D341Med (cell line): ENCODE data around the gene ROR1.
"Not testable (repeated sequence)": the region's sequence is repeated elsewhere in the genome, so short reads cannot be mapped to it uniquely, and the experiment has no call there.

Experiments used
- DNase-seq: peaks from one replicate; pipeline ENCODE4 v3.0.0; 2012; ENCODE audit warnings: low spot score

The ROR1 gene

GRCh38 chr1:63759778-63760177, 14.0 kb upstream of the ROR1 start:
- DNase-seq: no peak

- no peak for DNase-seq
Measured at GRCh38 chr1:63770381-63770780, 3.4 kb upstream of the ROR1 start.

GRCh38 chr1:63772201-63772600, 1.6 kb upstream of the ROR1 start:
- DNase-seq: no peak

GRCh38 chr1:63772876-63773275, 941 bp upstream of the ROR1 start:
- DNase-seq: no peak

- DNase-seq: no peak
Measured at GRCh38 chr1:63773496-63773814, 362 bp upstream of the ROR1 start.

- peak; percentile 62 for DNase-seq
Measured at GRCh38 chr1:63774617-63775417, 1.0 kb downstream of the ROR1 start.

GRCh38 chr1:63775418-63776127, 1.8 kb downstream of the ROR1 start:
- no peak for DNase-seq

- no peak for DNase-seq
Measured at GRCh38 chr1:63777286-63777685, 3.5 kb downstream of the ROR1 start.

GRCh38 chr1:63777965-63778880, 4.4 kb downstream of the ROR1 start:
- no peak for DNase-seq

- no peak for DNase-seq
Measured at GRCh38 chr1:63779338-63780211, 5.8 kb downstream of the ROR1 start.

GRCh38 chr1:63780565-63780964, 6.7 kb downstream of the ROR1 start:
- no peak for DNase-seq

GRCh38 chr1:63782982-63783381, 9.2 kb downstream of the ROR1 start:
- DNase-seq: no peak

- no peak for DNase-seq
Measured at GRCh38 chr1:63784083-63784482, 10.3 kb downstream of the ROR1 start.

GRCh38 chr1:63784489-63785390, 10.9 kb downstream of the ROR1 start:
- DNase-seq: no peak

GRCh38 chr1:63787270-63787669, 13.5 kb downstream of the ROR1 start:
- DNase-seq: not testable (repeated sequence)

- peak; percentile 58 for DNase-seq
Measured at GRCh38 chr1:63787875-63788274, 14.1 kb downstream of the ROR1 start.

- DNase-seq: no peak
Measured at GRCh38 chr1:63789856-63790605, 16.2 kb downstream of the ROR1 start.

- no peak for DNase-seq
Measured at GRCh38 chr1:63790989-63791388, 17.2 kb downstream of the ROR1 start.

- no peak for DNase-seq
Measured at GRCh38 chr1:63792152-63792551, 18.3 kb downstream of the ROR1 start.

- peak; percentile 74 for DNase-seq
Measured at GRCh38 chr1:63793741-63794240, 20.0 kb downstream of the ROR1 start.
